A673 (cell line): ENCODE results near the gene SLC25A26. TPM values are rescaled to one million over a fixed set of nuclear protein-coding genes. Genes with fewer than 3 reads are reported as not detected.

Experiments
- BruUV-seq: library from RNA; stranded (reverse); fragments of 400-500 nt; replicated peaks from 2 replicates; lab custom pipeline; 2021; lab: Mats Ljungman, UMichigan
- CTCF ChIA-PET: fragments of 300-600 bp; sonication (Branson Sonifier 250); formaldehyde crosslinking; loops from one replicate; lab custom pipeline; 2022; ENCODE audit warnings: antibody characterized with exemption; lab: Charles Lee
- POLR2A ChIA-PET: fragments of 300-600 bp; sonication (Branson Sonifier 250); formaldehyde crosslinking; loops from one replicate; lab custom pipeline; 2022; ENCODE audit warnings: antibody characterized with exemption; ENCODE audit not compliant: low non-redundant PET; lab: Charles Lee
- DNase-seq: peaks from one replicate; pipeline ENCODE4 v3.0.0-alpha.2; 2015; ENCODE audit warnings: low spot score
- H3K27ac ChIP-seq: fragments of 200-600 bp; sonication (generic); 2 replicates; pipeline ENCODE4 v1.5.1; 2016; ENCODE audit warnings: mixed run types, low read depth, mild to moderate bottlenecking, mixed read lengths, antibody characterized with exemption, low read length; ENCODE audit not compliant: poor library complexity, severe bottlenecking
- H3K27me3 ChIP-seq: fragments of 200-600 bp; sonication (generic); replicated peaks from 2 replicates; pipeline ENCODE4 v1.6.1; 2017; ENCODE audit warnings: mixed run types, low read depth, mild to moderate bottlenecking, mixed read lengths, antibody characterized with exemption, low read length; ENCODE audit not compliant: insufficient read depth, poor library complexity
- H3K36me3 ChIP-seq: fragments of 200-600 bp; sonication (generic); 2 replicates; pipeline ENCODE4 v1.6.1; 2016; ENCODE audit warnings: mixed run types, mild to moderate bottlenecking, mixed read lengths, antibody characterized with exemption, low read length; ENCODE audit not compliant: insufficient read depth, poor library complexity, severe bottlenecking
- H3K4me1 ChIP-seq: fragments of 200-600 bp; sonication (generic); 2 replicates; pipeline ENCODE4 v1.6.1; 2017; ENCODE audit warnings: mixed run types, mild to moderate bottlenecking, mixed read lengths, antibody characterized with exemption, low read length; ENCODE audit not compliant: insufficient read depth, poor library complexity, severe bottlenecking
- H3K4me3 ChIP-seq: fragments of 200-600 bp; sonication (generic); 2 replicates; pipeline ENCODE4 v1.5.1; 2016; ENCODE audit warnings: low read depth, mixed run types, mild to moderate bottlenecking, mixed read lengths, low read length; ENCODE audit not compliant: poor library complexity, severe bottlenecking
- H3K9me3 ChIP-seq: fragments of 200-600 bp; sonication (generic); 2 replicates; pipeline ENCODE4 v1.6.1; 2016; ENCODE audit warnings: mixed run types, low read depth, mild to moderate bottlenecking, mixed read lengths, antibody characterized with exemption, low read length; ENCODE audit not compliant: poor library complexity, severe bottlenecking
- EZH2 ChIP-seq: fragments of 200-600 bp; sonication (generic); IDR thresholded peaks from 2 replicates; pipeline ENCODE4 v1.6.1; 2017; ENCODE audit warnings: borderline replicate concordance, low read depth, mild to moderate bottlenecking, mixed read lengths, antibody characterized with exemption, low read length; ENCODE audit not compliant: poor library complexity, severe bottlenecking
- intact Hi-C: fragments of 100-400 bp; cut with micrococcal nuclease; formaldehyde crosslinking; loops from one replicate; pipeline ENCODE4 v1.10.0; 2022; ENCODE audit not compliant: unreplicated experiment
- total RNA-seq: library from RNA; stranded (reverse); gene quantifications from 2 replicates; pipeline ENCODE4 v1.2.3, GENCODE V29; 2021
- TF ChIP-seq, protein P1 (sequence below): fragments of 300-800, 200-600 bp; sonication (generic); conservative IDR thresholded peaks from 2 replicates; pipeline ENCODE4 v1.5.1; 2017; ENCODE audit warnings: low read depth, mild to moderate bottlenecking, antibody characterized with exemption, low read length, moderate library complexity, mixed read lengths

The SLC25A26 gene
- total RNA-seq, 1 experiment from 2014 or later: 8.9 TPM

DNA sequence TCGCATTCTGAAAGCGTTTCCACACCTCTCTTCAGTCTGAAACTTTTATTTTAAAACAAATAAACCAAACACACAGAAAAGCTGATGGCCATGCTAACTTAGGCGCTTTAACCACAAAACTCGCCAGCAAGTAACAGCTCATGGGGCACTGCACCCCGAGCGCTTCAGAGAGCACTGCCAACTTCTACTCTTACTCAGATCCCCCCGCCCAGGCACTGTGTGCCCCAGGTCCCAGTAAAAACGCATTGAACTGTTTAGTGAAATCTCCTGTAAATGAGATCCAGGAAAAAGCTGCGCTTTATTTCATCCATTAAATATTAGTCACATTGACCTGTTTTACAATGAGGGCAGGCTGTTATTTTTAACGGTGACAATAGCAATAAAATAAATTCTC, 180.4 kb downstream of the SLC25A26 start:
- ChIA-PET CTCF (no interaction called here), POLR2A (no interaction called here)
- DNase-seq: no peak
- peaks cover 3% of the 10 kb centered on the region for H3K36me3 ChIP-seq
- intact Hi-C loops: loop anchor here (10.0 kb wide), 1 partner anchor 94 kb away; no protein-coding TSS in a partner anchor
- H3K27me3 ChIP-seq: no peaks in the 10 kb centered on the region
- H3K27ac ChIP-seq: no peak overlapping the region
- BruUV-seq: no TSS peak
- no peak overlapping the region for H3K4me3 ChIP-seq
- TF ChIP-seq, protein P1, sequence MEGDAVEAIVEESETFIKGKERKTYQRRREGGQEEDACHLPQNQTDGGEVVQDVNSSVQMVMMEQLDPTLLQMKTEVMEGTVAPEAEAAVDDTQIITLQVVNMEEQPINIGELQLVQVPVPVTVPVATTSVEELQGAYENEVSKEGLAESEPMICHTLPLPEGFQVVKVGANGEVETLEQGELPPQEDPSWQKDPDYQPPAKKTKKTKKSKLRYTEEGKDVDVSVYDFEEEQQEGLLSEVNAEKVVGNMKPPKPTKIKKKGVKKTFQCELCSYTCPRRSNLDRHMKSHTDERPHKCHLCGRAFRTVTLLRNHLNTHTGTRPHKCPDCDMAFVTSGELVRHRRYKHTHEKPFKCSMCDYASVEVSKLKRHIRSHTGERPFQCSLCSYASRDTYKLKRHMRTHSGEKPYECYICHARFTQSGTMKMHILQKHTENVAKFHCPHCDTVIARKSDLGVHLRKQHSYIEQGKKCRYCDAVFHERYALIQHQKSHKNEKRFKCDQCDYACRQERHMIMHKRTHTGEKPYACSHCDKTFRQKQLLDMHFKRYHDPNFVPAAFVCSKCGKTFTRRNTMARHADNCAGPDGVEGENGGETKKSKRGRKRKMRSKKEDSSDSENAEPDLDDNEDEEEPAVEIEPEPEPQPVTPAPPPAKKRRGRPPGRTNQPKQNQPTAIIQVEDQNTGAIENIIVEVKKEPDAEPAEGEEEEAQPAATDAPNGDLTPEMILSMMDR: no peak
- TF ChIP-seq EZH2: no peak
- no peaks in the 10 kb centered on the region for H3K9me3 ChIP-seq
- H3K4me1 ChIP-seq: peaks cover 6% of the 10 kb centered on the region

DNA sequence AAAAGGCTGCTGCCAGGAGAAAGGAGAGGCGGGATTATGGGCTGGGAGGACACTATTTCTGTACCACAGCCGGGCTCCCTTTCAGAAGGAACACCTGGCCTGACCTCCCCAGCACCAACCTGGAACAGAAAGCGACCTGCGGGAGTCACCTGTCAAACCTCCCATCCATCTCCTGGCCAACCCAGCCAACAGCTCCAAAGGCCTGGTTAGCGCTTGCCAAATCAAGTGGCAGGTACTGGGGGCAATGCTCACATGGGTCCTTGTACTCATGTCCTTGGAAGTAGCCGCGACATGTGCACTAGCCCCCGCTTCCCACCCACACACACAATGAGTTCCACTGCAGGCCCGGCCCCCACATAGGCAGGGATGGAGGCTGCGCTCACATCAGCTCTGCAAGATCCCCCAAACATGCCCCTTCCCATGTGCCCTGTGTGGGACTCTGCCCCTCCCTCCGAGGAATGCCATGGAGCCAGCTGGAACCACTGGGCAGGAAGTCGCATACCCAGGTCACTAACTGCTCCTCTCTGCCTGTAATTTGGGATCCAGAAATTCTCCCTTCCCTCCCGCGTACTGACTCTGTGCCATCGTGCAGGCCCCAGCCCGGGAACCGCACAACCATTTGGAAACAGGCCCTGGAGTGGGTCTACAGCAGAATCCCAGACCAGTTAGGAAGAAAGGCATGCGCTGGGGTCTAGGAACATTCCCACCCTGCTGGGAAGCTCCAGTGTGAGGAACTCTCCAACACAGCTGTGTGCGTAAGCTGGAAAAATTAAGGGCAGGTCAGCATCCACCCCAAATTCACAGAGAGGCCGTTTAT, 181.1 kb downstream of the SLC25A26 start:
- H3K36me3 ChIP-seq: peaks cover 3% of the 10 kb centered on the region

DNA sequence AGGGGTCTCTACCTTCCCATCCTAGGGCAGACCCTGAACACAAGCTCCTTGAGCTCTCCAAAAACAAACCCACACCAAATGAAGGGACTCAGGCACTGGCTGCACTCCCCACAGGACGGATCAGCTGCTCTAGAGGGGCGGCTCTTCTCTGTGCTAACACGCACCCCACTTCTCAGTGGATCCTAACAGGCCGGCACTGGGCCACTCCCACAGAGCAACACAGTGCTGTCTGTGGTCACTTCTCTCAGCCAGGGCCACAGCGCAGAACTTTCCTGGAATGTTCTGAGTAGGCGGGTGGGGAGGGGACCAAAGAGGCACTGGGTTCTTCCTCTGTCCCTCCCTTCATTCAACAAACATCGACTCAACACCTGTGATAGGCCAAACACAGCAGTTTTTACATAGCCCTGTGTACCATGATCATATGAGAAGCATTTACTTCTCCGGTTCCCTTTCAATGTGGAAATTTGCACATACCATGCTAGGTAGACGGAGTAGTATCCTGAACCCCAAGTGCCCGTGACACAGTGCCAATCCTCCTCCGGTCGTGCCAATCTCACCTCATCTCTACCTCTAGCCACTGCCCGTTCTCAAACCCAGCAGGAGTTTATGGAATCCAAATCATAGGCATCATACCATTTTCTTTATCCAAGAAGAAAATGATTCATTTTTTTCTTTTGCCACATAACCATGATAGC, 181.9 kb downstream of the SLC25A26 start:
- POLR2A ChIA-PET: no interaction called here
- Histone ChIP-seq H3K27me3 (no peaks in the 10 kb centered on the region), H3K4me1 (peaks cover 6% of the 10 kb centered on the region), H3K4me3 (no peak overlapping the region), H3K36me3 (peaks cover 3% of the 10 kb centered on the region), H3K27ac (no peak overlapping the region), H3K9me3 (no peaks in the 10 kb centered on the region)
- intact Hi-C loops: loop anchor here (10.0 kb wide), 1 partner anchor 92 kb away; no protein-coding TSS in a partner anchor
- DNase-seq: no peak
- BruUV-seq: no TSS peak
- CTCF ChIA-PET: no interaction called here
- no peak for TF ChIP-seq EZH2
- TF ChIP-seq, protein P1: no peak

More for the DNA sequence above, 181.1 kb downstream of the SLC25A26 start:
- BruUV-seq: no TSS peak
- no peak for TF ChIP-seq EZH2
- TF ChIP-seq, protein P1: no peak
- intact Hi-C loops: loop anchor here (10.0 kb wide), 1 partner anchor 93 kb away; no protein-coding TSS in a partner anchor
- DNase-seq: no peak
- no peaks in the 10 kb centered on the region for H3K27me3 ChIP-seq
- CTCF ChIA-PET: no interaction called here
- POLR2A ChIA-PET: no interaction called here
- H3K9me3 ChIP-seq: no peaks in the 10 kb centered on the region
- H3K27ac ChIP-seq: no peak overlapping the region
- H3K4me1 ChIP-seq: peaks cover 6% of the 10 kb centered on the region
- no peak overlapping the region for H3K4me3 ChIP-seq
